ENCODE measurements around the gene PDLIM7.

Gene PDLIM7

DNA sequence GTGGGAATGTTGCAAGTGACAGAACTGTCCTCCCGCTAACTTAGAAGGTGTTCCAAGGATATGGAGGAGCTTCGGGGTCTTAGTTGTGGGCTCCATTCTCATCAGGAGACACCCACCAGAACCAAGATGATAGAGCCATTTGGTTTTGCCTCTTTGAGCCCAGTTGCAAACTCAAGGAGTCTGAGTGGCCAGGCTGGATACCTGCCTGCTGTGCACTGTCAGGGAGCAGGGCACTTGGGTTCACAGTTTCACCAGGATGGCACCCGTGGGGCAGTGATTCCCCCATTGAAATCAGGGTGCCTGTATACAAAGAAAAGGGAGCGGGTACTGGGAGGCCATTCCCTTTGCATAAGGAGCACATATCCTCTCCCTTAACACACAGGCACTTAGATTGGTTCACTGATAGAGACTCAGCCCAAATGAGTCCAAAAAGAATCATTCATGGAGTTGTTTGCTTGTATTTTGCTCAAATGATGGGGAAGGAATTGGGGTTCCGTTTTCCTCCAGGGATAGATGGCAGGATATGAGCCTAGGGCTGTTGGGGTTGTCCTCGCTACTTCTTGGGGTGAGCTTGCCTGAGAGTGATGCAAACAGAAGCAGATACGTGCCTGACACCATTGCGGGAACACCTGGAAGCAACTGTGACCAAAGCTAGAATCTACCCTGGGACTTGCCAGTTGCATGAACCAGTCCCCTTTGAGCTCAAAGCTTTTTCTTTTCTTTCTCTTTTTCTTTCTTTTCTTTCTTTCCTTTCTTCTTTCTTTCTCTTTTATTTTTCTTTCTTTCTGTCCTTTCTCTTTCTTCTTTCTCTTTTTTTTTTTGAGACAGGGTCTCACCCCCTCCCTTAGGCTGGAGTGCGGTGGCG lies 52.1 kb downstream of the PDLIM7 start:
- Histone ChIP-seq H3K27ac (ENCODE audit: low read depth, low read length, severe bottlenecking) (no peak overlapping the region), H3K4me3 (ENCODE audit: extremely low read depth, insufficient read depth, low read length, poor library complexity, severe bottlenecking) (no peak overlapping the region), H3K36me3 (ENCODE audit: control insufficient read depth, insufficient read depth, low read length) (peaks cover 14% of the 10 kb centered on the region), H3K9me3 (ENCODE audit: control insufficient read depth, low read length) (no peaks in the 10 kb centered on the region), H3K4me1 (ENCODE audit: control insufficient read depth, insufficient read depth, low read length, poor library complexity, severe bottlenecking) (peaks cover 12% of the 10 kb centered on the region)
- WGBS, 2 experiments (ENCODE audit: insufficient coverage in 2 of 2), result 90 to 98% methylated on average over 6 to 7 of the region's 10 CpGs

DNA sequence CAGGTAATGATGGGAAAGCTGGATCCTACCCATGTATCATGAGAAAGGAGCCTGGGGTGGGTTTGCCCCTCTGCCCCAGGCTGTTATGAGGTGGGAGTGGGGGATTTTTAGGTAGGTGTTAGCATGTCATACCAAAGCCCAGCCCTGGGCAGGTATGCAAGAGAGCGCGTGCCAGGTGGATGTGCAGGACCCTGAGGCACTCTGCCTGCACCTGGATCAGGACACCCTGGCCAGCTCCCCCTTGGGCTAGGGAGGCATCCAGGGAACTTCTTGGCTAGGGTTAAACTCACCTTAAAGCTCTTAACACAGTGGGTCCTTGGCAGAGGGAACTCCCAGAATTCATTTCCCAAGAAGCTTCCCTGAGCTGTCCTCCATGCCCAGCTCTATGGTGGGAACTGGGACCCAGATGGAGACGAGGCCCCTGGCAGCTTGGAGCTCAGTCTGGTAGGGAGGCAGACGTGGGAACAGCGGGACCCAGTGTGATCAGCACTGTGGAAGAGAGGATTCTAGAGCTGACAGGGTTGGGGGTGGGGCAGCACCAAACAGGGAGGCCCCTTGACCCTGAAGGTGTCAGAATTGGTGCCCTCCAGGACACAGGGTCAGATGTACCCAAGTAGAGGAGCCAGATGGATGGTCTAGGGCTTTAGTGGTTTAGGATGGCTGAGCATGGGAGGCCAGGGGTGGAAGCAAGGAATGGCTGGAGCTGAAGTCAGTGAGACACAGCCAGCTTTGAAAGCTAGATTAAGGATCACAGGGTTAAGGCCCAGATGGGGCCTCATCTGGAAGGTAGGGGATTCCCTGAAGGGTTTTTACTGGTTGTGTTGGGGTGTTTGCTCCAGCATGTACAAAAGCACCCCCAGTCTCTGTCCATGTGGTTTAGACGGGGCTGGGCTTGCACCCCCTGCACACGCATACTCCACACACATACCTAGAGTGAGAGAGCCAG lies 53.0 kb downstream of the PDLIM7 start:
- WGBS, 2 experiments (ENCODE audit: insufficient coverage in 2 of 2), result 73 to 90% methylated on average over 5 of the region's 7 CpGs
- Histone ChIP-seq H3K4me1 (ENCODE audit: control insufficient read depth, insufficient read depth, low read length, poor library complexity, severe bottlenecking) (peaks cover 12% of the 10 kb centered on the region), H3K36me3 (ENCODE audit: control insufficient read depth, insufficient read depth, low read length) (peaks cover 15% of the 10 kb centered on the region)

DNA sequence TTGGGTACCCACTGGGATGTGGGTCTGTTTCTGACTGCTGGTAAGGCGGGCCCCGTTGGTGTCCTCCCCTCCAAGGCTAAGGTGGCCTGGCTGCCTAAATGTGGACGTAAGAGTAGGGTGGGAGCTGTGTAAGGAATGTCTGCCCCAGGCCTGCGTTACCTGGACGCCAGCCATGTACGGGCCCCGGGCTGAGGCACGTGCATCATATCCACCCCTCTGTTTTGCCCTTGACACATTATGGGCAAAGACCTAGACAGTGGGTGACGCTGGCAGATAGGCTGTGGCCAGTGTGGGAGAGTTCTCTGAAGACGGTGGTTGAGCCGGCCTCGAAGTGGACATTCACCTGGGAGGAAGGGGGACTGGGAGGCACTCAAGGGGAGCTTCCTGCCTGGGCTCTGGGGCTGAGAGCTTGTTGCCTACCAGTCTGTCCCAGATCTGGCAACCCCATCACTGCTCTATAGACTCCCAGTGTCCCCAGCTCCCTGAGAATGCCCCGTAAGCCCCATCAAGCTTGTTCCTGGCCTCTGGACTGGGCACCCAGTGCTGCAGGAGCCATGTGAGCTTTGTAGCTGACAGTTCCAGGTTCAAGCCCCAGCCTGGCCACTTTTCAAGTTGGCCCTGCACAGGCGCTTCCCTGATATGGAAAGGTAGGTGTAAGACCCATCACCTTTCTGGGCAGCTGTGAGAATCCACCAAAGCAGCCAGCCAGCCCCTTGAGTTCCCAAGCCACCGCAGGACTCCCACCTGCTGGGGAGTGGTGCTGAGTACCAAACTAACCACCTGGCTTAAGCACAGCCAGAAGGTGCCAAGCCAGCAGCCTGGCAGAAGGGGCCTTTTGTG lies 54.0 kb downstream of the PDLIM7 start:
- H3K4me1 ChIP-seq (ENCODE audit: control insufficient read depth, insufficient read depth, low read length, poor library complexity, severe bottlenecking), result peaks cover 12% of the 10 kb centered on the region
- WGBS, 2 experiments (ENCODE audit: insufficient coverage in 2 of 2), result 96 to 97% methylated on average over 9 to 15 of the region's 15 CpGs
- no peak overlapping the region for H3K4me3 ChIP-seq (ENCODE audit: extremely low read depth, insufficient read depth, low read length, poor library complexity, severe bottlenecking)
- no peak overlapping the region for H3K27ac ChIP-seq (ENCODE audit: low read depth, low read length, severe bottlenecking)
- H3K9me3 ChIP-seq (ENCODE audit: control insufficient read depth, low read length), result no peaks in the 10 kb centered on the region
- peaks cover 19% of the 10 kb centered on the region for H3K36me3 ChIP-seq (ENCODE audit: control insufficient read depth, insufficient read depth, low read length)

More for the DNA sequence above, 53.0 kb downstream of the PDLIM7 start:
- Histone ChIP-seq H3K9me3 (ENCODE audit: control insufficient read depth, low read length) (no peaks in the 10 kb centered on the region), H3K4me3 (ENCODE audit: extremely low read depth, insufficient read depth, low read length, poor library complexity, severe bottlenecking) (no peak overlapping the region), H3K27ac (ENCODE audit: low read depth, low read length, severe bottlenecking) (no peak overlapping the region)

DNA sequence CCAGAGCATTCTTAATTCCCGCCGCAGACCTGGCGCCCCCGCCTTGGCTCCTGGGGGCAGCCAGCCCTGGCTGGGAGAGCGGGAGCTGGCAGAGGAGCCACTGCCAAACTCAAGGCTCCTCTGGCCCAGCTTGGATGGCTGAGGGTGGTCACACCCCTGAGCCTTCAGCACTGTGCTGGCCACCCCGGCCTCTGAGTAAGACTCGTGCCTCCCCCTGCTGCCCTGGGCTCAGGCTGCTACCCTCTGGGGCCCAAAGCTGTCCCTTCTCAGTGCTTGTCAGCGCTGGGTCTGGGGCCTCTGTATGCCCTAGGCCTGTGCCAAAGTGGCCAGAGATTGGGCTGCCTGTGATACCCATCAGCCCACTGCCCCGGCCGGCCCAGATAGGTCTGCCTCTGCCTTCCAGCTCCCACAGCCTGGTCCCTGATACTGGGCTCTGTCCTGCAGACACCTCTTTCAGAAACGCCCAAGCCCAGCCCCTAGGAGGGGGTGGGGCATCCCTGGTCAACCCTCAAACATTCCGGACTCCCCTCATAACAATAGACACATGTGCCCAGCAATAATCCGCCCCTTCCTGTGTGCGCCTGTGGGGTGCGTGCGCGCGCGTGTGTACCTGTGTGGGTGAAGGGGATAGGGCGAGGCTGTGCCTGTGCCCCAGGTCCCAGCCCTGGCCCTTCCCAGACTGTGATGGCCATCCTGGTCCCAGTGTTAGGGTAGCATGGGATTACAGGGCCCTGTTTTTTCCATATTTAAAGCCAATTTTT lies 55.2 kb downstream of the PDLIM7 start:
- WGBS, 2 experiments (ENCODE audit: insufficient coverage in 2 of 2), result 91 to 93% methylated on average over 13 to 18 of the region's 20 CpGs
- peaks cover 25% of the 10 kb centered on the region for H3K36me3 ChIP-seq (ENCODE audit: control insufficient read depth, insufficient read depth, low read length)
- no peak overlapping the region for H3K4me3 ChIP-seq (ENCODE audit: extremely low read depth, insufficient read depth, low read length, poor library complexity, severe bottlenecking)
- no peaks in the 10 kb centered on the region for H3K9me3 ChIP-seq (ENCODE audit: control insufficient read depth, low read length)
- no peak overlapping the region for H3K27ac ChIP-seq (ENCODE audit: low read depth, low read length, severe bottlenecking)
- peaks cover 8% of the 10 kb centered on the region for H3K4me1 ChIP-seq (ENCODE audit: control insufficient read depth, insufficient read depth, low read length, poor library complexity, severe bottlenecking)

DNA sequence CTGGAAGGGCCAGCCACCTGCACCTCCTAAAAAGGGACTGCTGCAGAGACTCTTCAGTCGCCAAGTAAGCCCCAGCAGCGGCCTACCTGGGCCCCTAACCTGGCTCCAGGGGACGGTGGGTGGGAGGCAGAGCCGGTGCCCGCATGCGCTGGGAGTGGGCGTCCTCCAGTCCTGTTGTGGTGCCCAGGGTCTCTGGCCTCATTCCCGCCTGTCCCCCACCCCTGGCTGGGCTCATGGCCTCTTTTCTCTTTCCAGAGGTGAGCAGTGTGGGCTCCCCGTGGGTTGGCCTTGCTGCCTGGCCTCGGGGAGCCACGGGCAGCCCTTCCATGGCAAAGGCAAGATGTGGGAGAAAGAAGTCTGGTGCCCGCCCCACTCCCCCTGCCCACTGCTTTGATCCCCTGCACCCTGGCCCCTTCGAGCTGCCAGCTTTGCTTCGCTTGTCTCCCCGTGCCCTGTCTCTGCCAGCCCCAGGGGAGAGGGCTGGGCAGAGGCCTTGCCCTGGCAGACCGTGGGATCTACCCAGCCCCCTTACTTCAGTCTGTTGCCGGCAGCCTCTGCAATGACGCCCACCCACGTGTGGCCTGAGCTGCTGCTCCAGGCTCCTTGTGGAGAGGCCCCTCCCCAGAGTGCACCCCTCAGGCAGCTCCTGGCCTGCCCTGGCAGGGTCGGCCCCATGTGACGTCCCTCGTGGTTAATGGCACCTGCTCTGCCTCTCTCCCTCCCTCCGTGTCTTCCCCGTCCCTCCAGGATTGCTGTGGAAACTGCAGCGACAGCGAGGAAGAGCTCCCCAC lies 56.2 kb downstream of the PDLIM7 start:
- Histone ChIP-seq H3K36me3 (ENCODE audit: control insufficient read depth, insufficient read depth, low read length) (peaks cover 31% of the 10 kb centered on the region), H3K4me1 (ENCODE audit: control insufficient read depth, insufficient read depth, low read length, poor library complexity, severe bottlenecking) (peaks cover 7% of the 10 kb centered on the region), H3K27ac (ENCODE audit: low read depth, low read length, severe bottlenecking) (no peak overlapping the region), H3K4me3 (ENCODE audit: extremely low read depth, insufficient read depth, low read length, poor library complexity, severe bottlenecking) (no peak overlapping the region), H3K9me3 (ENCODE audit: control insufficient read depth, low read length) (no peaks in the 10 kb centered on the region)
- WGBS, 2 experiments (ENCODE audit: insufficient coverage in 2 of 2), result 94 to 95% methylated on average over 23 to 24 of the region's 26 CpGs

DNA sequence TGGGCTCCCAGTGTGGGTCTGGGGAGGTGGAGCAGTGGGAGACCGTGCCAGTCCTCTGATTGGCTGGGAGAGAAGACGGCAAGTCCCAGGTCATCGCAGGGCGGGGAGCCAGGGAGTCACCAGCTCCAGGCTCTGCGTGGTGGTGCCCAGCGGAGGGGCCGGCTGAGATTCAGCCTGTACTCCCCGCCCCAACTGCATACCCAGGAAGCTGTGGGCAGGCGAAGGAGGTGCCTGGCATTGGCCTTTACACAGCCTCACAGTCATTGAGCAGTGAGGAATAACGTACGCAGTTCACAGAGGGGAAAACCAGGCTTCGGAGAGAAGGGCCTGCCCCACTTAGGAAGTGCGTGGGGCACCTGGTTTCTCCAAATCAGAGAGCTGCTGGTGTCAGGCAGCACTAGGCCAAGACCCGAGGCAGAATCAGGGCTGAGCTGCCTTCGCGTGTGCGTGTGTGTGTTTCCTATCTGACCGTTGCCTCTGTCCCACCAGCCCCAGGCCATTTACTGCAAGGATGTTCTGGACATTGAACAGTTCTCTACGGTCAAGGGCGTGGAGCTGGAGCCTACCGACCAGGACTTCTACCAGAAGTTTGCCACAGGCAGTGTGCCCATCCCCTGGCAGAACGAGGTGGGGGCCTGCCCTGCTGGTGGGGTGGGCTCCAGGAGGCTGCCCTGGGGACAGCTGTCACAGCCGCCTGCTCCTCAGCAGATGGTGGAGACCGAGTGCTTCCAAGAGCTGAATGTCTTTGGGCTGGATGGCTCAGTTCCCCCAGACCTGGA lies 57.0 kb downstream of the PDLIM7 start:
- peaks cover 33% of the 10 kb centered on the region for H3K36me3 ChIP-seq (ENCODE audit: control insufficient read depth, insufficient read depth, low read length)
- H3K9me3 ChIP-seq (ENCODE audit: control insufficient read depth, low read length), result no peaks in the 10 kb centered on the region
- no peak overlapping the region for H3K4me3 ChIP-seq (ENCODE audit: extremely low read depth, insufficient read depth, low read length, poor library complexity, severe bottlenecking)
- no peak overlapping the region for H3K27ac ChIP-seq (ENCODE audit: low read depth, low read length, severe bottlenecking)
- H3K4me1 ChIP-seq (ENCODE audit: control insufficient read depth, insufficient read depth, low read length, poor library complexity, severe bottlenecking), result peaks cover 2% of the 10 kb centered on the region
- WGBS, 2 experiments (ENCODE audit: insufficient coverage in 2 of 2), result 90 to 93% methylated on average over 24 of the region's 24 CpGs

DNA sequence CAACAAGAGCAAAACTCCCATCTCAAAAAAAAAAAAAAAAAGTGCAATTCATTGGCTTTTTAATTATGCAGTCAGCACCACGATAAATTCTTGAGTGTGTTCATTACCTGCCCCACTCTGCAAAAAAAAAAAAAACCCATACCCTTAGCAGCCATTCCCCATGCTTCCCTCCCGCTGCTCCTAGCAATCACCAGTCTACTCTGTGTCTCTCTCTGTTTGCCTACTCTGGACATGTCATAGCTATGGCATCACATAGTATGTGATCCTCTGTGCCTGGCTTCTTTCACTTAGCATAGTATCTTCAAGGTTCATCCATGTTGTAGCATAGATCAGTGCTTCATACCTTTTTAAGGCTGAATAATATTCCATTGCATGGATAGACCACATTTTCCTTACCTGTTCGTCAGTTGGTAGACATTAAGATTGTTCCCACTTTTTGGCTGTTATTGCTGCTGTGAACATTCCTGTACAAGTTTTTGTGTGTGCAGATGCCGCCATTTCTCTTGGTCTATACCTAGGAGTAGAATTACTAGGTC lies 57.8 kb downstream of the PDLIM7 start:
- Histone ChIP-seq H3K9me3 (ENCODE audit: control insufficient read depth, low read length) (no peaks in the 10 kb centered on the region), H3K36me3 (ENCODE audit: control insufficient read depth, insufficient read depth, low read length) (peaks cover 41% of the 10 kb centered on the region), H3K4me3 (ENCODE audit: extremely low read depth, insufficient read depth, low read length, poor library complexity, severe bottlenecking) (no peak overlapping the region), H3K4me1 (ENCODE audit: control insufficient read depth, insufficient read depth, low read length, poor library complexity, severe bottlenecking) (peaks cover 2% of the 10 kb centered on the region), H3K27ac (ENCODE audit: low read depth, low read length, severe bottlenecking) (no peak overlapping the region)
- 100% methylated on average over 2 to 3 of the region's 4 CpGs for WGBS, 2 experiments (ENCODE audit: insufficient coverage in 2 of 2)

DNA sequence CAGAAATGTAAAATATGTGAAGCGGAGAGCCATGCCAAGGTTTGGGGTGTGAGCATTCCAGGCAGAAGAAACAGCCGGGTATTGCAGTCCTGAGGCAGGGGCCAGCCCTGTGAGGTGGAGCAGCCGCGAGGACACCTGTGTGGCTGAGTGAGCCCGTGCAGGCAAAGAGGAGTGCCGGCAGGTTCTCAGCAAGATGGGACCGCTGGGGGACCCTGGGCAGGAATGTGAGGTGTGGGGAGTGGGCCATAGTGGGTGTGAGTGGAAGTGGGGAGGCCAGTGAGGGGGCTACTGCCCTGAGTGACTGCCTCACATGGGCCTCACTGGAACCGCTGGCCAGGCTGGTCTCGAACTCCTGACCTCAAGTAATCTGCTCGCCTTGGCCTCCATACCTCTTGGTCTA lies 58.9 kb downstream of the PDLIM7 start:
- Histone ChIP-seq H3K36me3 (ENCODE audit: control insufficient read depth, insufficient read depth, low read length) (peaks cover 50% of the 10 kb centered on the region), H3K9me3 (ENCODE audit: control insufficient read depth, low read length) (no peaks in the 10 kb centered on the region), H3K4me1 (ENCODE audit: control insufficient read depth, insufficient read depth, low read length, poor library complexity, severe bottlenecking) (peaks cover 2% of the 10 kb centered on the region), H3K27ac (ENCODE audit: low read depth, low read length, severe bottlenecking) (no peak overlapping the region), H3K4me3 (ENCODE audit: extremely low read depth, insufficient read depth, low read length, poor library complexity, severe bottlenecking) (no peak overlapping the region)
- WGBS, 2 experiments (ENCODE audit: insufficient coverage in 2 of 2), result 91 to 99% methylated on average over 7 to 9 of the region's 10 CpGs
